ELF-1 (cell line): ENCODE results near the gene PTPRCAP.
"Not testable (repeated sequence)": the region's sequence is repeated elsewhere in the genome, so short reads cannot be mapped to it uniquely, and the experiment has no call there.

Source experiments
- DNase-seq: peaks from one replicate; pipeline ENCODE4 v3.0.0-alpha.2; 2016; ENCODE audit warnings: low read depth, low spot score

Gene PTPRCAP

DNA sequence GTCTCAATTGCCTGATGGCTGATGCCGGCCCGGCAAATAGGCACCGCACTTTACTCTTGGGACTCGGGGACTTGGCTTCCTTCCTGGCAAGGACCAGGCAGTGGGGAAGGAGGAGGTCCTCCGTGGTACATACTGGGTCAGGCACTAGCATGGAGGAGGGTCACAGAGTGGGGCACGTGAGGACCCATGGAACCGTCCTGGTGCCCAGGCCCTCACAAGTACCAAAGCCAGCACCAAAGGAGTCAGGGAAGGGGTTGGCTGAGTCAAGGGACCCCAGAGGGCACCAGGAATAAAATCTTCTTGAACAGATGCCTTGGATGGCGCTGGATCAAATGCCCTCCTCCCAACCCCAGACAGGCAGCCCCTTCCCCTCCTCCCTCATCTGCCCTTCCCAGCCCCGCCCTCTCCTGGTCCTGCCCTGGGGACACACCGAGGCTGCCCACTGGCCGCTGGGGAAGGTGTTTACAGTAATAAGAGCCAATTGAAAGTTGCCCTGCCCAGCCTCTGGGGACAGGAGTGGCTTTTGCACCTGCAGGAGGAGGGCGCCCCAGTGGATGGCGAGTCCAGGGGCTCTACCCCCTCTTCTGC, 27.6 kb downstream of the PTPRCAP start:
- DNase-seq: peak; percentile 77

DNA sequence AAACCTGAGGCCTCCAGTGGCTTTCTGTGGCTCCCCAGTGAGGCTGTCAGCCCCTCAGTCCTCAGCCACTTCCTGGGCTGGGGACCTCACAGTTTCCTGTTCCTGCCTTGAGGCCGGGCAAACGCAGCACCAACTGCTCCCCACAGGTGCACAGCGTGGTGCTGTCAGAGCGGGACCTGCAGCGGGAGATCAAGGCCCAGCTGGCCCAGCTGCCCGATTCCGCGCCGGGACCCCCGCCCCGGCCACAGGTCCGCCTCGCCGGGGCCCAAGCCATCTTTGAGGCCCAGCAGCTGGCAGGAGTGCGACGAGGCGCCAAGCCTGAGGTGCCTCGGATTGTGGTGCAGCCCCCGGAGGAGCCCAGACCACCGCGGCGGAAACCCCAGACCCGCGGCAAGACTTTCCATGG, 28.2 kb downstream of the PTPRCAP start:
- no peak for DNase-seq

DNA sequence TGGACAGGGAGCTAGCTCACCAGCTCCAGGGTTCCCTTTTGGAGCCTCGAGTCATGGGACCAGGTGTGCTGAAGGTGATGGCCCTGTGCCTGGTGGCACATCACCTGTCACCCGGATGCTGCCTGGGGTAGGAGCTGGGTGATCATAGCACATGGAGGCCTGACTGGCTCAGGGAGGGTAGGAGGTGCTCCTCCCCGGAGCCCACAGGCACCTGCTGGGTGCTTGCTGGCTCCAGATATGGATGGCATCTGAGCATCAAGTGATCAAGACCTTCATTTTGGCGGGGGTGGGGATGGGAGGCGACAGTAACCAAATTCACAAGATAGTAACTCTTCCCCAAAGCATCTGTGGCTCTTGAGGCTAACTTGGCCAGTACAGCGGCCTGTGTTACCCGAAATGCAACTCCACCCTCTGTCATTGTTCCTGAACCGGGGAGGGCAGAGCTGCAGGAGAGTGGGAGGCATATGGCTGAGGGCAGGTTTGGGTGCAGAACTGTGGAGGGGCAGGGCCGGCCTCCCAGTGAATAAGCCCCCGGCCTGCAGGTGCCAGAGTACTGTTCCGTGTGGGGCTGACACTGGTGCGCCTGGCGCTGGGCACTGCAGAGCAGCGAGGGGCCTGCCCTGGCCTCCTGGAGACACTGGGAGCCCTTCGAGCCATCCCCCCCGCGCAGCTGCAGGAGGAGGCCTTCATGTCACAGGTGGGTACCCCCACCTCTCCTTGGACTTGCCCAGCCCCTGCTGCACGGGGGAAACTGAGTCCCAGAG, 28.9 kb downstream of the PTPRCAP start:
- DNase-seq: no peak

DNA sequence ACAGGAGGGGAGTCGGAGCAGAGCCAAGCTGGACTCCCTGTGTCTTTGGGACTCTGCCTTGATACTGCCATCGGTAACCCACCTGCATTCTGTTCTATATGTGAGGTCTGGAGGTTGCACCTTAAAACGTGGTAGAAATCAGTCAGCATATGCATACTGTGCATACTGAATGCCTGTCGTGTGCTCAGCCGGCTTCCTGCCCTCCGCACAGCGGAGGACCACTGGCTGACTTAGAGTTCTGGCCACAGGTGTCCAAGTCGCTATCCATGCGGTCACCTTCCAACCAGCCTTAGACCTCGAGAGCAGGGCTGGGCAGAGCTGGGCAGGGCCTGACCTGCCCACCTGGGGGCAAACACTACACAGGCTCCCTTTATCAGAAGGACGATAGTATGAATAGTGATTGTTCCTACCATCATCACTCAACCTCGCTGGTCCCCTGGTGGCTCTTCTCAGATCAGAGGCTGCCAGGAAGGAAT, 29.8 kb downstream of the PTPRCAP start:
- no peak for DNase-seq

DNA sequence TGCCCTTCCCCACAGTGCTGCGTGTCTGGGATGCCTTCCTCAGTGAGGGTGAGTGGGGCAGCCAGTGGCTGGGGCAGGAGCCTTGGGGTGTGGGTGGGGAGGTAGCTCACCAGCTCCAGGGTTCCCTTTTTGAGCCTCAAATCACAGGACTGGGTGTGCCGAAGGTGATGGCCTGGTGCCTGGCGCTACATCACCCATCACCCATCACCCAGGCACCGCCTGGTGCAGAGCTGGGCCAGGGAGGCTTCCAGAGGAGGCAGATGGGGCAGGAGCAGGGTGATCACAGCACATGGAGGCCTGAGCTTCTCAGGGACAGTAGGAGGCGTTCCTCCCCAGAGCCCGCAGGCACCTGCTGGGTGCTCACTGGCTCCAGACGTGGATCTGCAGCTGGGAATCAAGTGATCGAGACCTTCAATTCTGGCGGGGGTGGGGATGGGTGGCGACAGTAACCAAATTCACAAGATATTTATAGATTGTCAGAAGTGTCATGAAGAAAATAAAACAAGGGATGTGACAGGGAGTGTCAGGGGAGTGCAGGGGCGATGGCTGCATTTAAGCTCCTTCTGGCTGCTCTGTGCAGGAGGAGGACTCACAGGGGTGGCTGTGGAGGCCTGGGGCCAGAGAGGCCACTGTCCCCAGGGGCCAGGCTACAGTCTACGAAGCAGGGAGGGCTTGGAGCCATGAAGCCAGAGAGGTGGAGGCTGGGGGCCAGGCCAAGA, 30.4 kb downstream of the PTPRCAP start:
- no peak for DNase-seq

DNA sequence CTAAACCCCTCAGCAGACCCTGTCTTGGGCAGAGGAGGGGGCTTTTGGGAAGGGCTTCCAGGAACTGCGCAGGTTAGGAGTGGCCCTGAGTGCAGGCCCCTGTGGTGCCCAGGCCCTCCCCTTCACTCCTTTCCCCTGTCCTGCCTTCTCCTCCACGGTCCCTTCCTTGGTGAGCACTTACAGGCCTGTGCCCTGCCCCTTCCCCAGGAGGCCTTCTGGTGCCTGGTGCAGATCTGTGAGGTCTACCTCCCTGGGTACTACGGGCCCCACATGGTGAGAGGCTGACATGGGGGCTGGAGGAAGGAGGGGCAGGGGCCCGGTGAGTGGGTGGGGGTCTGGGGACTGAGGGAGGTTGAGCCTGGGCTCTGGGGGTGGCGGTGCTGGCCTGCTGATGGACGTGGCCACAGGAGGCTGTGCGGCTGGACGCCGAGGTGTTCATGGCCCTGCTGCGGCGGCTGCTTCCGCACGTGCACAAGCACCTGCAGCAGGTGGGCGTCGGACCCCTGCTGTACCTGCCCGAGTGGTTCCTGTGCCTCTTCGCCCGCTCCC, 31.0 kb downstream of the PTPRCAP start:
- DNase-seq: no peak

DNA sequence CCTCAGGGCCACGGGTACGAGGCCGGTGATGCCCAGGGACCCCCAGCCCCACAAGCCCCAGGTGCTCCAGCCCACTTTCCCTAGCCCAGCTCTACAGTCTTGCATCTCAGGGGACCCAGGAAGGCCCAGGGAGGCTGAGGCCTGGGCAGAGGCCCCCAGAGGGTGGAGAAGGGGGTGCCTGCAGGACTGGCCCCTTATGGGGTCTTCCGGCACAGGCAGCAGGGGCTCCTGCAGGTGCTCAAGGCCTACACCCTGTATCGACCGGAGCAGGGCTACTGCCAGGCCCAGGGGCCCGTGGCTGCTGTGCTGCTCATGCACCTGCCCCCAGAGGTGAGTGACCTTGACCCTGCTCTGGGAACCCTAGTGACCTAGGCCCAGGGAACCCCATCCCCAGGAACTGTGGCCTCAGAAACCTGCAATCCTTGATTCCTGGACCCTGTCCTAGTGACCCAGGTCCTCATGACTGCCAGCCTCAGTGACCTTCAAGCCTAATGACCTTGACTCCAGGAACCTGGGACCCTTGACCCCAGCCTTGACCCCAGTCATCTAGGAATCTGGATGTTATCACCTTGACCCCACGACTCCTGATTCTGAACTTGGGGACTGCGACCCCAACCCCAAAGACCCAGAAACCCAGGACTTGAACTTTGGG, 31.7 kb downstream of the PTPRCAP start:
- DNase-seq: no peak

DNA sequence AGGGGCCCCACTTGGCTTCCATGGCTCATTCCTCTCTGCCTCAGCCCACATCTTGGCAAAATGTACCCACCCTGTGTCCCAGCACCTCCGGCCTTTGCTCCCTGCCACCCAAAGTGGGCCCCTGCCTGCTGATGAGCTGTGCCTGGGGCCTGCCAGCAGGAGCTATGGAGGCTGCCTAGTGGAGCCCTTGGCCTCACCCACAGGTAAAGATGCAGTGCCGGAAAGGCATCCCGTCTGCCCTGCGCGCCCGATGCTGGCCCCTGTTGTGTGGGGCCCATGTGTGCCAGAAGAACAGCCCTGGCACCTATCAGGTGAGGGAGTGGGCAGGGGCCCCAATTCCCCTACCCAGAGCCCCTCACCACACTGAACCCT, 32.3 kb downstream of the PTPRCAP start:
- DNase-seq: no peak

DNA sequence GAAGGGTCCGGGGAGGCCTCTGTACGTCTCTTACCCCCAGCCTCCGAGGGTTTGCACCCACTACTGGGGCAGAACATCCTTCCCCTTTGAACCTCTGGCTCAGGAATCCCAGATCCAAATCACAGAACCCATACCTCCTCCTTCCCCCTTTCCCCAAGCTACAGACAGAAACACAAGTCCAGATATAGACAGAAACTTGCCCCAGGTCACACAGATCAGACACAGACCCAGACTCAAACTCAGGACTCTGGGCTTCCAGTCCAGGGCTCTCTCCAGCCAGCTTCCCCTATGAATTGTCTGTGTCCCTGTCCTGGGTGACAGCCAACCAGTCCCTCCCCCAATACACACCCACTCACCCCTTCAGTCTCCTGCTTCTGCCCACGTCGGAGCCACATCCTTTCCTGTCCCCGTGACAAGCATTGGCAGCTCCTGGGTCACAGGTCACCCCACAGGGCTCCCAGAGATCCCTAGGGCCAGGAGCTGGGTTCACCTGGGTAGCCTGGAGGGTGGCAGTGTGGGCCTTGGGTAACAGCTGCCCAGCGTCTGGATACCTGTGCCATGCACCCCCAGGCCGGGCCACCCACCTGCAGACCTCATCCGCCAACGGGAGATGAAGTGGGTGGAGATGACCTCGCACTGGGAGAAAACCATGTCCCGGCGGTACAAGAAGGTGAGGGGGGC, 32.8 kb downstream of the PTPRCAP start:
- no peak for DNase-seq

DNA sequence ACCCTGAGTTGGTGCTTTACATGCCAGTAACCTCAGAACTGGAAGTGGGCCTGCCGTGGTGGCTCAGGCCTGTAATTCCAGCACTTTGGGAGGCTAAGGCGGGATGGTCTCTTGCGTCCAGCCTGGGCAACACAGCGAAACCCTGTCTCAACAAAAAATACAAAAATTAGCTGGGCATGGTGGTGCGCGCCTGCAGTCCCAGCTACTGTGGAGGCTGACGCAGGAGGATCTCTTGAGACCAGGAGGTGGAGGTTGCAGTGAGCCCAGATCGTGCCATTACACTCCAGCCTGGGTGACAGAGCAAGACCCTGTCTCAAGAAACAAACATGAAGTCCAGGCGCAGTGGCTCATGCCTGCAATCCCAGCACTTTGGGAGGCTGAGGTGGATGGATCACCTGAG, 34.4 kb downstream of the PTPRCAP start:
- not testable (repeated sequence) for DNase-seq

DNA sequence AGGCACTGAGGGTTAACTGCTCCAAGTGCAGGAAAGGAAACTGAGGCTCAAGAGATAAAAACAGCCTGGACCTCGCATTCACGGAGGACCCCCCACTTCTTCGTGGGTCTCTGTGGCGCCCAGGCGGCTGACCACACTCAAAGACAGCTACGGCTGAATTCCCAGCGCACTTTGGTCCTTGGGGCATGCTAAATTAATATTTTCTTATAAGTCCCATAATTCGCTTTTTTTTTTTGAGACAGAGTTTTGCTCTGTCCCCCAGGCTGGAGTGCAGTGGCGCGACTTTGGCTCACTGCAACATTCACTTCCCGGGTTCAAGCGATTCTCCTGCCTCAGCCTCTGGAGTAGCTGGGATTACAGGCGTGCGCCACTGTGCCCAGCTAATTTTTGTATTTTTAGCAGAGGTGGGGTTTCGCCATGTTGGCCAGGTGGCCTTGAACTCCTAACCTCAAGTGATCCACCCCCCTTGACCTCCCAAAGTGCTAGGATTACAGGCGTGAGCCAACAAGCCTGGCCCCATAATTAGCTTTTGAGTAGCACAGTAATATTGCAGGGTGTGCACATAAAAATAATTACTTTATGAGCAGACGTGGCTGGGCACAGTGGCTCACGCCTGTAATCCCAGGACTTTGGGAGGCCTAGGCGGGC, 35.2 kb downstream of the PTPRCAP start:
- not testable (repeated sequence) for DNase-seq

DNA sequence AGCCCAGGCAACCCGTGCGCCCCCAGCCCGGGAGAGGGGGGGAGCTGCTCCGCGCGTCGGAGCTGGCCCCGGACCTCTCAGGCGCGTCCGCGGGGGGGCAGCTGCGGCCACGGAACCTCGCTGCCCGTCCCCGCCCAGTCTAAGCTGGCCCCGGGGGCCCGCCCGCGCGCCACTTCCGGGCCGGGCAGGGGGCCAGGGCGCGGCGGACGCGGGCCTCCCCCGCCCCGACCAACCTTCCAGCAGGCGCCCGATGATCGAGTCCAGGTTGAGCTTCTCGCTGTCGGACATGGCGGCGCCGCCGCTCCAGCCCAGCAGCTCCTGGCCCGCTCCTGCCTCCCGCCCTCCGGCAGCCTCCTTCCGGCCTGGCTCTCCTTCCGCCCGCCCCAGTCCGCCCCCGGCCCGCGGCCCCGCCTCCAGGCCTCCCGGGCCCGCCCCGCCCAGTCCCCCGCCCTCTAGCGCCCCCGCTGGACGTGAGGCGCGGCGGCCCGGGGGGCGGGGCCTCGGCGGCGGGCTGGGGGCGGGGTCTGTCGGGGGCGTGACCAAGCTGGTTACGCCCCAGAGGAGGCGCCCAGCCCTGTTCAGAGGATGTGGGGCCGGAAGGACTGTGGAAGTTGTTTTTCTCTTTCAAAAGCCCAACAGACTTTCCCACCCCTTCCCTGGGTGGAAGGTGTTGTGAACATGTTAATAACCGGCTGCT, 35.8 kb downstream of the PTPRCAP start, which contains the start of gene PPP1CA:
Gene PPP1CA (minus strand): TSS at position 364 of the 697 bp plus-strand sequence. CDS start 76 bp downstream, at position 288.
- peak; percentile 75 for DNase-seq

DNA sequence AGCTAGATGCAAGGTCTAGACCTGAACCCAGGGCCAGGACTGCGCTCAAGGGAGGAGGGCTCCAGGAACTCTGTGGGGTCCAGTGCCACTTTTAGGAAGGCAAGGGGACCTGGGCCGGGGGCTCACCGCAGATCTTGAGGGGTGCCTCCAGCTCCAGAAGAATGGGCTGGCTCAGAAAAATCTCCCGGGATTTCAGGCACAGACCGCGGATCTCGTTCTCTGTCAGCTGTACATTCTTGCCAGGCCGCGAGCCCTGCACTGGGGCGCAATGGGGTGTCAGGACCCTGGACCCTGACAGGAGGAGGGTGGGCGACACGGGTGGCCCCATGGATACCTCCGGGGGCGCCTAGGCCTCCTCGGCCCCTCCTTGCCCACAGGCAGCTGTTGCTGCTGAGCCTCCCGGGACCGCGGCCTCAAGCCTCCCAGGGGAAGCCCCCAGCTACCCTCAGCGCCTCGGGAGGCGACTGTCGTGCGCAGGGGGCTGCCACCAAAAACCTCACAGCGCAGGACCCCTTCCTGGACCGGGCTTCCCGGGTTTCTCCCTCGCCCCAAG, 36.5 kb downstream of the PTPRCAP start:
- no peak for DNase-seq

DNA sequence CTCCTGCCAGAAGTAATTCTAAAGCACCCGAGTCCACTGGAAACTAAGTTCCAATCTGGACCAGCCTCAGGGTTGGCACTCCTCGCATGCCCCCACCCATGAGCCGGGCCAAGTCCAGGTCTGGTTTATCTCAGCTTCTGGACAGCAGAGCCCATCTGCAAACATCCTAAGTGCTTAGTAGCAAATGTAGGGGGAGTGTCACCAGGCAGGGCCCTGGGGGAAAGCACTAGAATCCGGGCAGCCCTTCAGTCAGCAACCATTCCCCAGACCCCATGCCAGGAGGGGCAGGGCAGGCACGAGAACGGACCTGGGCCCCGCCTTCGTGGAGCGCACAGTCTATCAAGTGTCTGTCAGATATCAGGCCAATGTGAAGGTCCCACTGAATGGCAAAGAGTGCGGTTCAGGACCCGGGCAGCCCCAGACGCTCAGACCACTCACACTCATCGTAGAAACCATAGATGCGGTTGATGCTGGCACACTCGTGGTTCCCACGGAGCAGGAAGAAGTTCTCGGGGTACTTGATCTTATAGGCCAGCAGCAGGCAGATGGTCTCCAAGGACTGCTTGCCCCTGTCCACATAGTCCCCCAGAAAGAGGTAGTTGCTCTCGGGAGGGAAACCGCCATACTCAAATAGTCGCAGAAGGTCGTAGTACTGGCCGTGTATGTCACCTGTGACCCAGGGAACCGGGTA, 37.1 kb downstream of the PTPRCAP start:
- peak; percentile 58 for DNase-seq

DNA sequence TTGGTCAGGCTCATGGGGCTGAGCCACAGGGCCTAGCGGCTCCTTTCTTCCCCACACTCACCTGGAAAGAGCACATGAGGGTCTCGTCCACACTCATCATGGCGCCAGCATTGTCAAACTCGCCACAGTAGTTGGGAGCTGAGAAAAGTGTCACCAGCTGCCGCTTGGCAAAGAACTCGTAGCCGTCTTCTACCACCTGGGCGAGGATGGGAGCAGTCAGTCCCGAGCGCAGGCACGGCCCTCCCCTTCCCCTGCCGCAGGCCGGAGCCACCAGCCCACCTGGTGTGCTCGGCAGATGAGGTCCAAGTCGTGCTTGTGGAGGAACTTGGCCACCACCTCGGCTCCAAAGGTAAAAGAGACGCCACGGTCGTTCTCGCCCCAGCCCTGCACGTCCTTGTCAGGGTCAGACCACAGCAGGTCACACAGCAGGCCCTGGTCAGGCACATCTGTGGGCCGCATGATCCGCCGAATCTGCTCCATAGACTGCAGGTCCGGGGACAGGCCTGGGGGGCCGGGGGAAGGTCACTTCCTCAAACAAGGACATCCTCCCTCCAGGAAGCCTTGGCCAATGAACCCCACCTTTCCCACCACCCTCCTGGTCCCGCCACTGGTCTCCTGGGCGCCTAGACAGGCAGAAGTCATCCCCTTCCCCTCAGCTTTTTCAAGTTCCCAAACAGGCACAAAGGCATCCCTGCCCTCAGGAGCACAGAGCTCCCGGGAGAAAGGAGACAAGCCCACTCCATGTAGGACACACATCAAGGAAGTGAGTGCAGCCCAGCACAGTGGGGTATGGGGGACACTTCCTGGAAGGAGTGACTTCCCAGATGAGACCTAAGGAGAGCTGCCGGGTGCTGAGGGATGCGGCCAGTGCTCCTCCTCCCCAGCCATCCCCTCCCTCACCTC, 38.6 kb downstream of the PTPRCAP start:
- no peak for DNase-seq

DNA sequence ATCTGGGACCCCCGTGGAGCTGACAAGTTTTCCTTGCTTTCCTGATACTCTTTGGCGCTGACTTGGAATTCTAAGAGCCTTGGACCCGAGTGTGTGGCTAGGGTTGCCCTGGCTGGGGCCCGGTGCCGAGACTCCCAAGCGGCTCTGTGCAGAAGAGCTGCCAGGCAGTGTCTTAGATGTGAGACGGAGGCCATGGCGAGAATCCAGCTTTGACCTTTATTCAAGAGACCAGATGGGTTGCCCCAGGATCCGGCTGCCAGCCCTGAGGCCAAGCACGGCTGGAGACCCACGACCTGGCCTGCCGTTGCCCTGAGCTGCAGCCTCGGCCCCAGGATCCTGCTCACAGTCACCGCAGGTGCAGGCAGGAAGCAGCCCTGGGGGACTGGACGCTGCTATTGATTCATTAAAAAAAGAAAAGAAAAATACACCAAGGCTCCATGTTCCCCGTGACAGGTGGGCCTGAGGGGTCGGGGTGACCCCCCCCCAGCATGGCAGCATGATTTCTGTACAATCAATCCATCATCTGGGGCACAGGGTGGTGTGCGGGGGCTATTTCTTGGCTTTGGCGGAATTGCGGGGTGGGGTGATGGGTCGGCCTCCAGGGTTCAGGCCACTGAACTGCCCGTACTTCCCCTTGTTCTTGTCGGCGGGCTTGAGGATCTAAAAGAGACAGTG, 39.4 kb downstream of the PTPRCAP start:
- DNase-seq: no peak

DNA sequence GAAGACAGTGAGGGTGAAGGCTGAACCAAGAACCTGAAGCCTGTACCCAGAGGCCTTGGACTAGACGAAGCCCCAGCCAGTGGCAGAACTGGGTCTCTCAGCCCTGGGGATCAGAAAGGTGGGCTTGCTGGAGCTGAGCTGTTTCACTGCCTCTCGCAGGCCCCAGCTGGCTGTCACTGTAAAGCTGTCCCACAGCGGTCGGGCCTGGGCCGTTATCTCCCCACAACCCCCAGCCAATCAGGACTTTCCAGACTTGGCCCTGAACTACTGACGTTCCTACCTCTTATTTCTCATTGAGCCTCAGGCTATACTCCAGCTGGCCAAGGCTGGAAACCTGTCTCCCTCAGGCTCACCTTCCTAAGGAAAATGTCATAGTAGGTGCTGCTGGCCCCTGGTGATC, 39.9 kb downstream of the PTPRCAP start:
- no peak for DNase-seq
